CD4-positive, alpha-beta T cell treated with Interferon alpha-2 for 1 hour (primary cell): Measurements from ENCODE around the gene SAMD4A.

Source experiments
- DNase-seq, 2 donors: peaks; one replicate each; pipeline ENCODE4 v3.0.0-alpha.2; 2020 to 2022

The SAMD4A gene

DNA sequence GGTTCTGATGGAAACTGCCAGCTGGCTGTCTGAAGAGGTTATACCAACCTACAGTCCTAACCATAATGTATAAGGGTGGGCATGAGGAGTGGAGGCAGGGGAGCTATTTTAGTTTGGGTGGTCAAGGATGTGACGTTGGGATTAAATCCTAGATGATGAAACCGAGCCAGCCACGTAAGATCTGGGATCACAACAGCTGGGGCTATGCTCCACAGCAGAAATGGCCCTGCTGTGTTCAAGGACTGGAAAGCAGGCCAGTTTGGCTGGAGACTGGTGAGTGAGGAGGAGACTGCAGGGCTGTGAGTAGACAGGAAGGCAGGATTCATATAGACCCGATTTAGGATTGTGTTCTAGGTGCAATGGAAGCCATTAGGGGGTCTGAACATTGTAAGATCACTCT is 66.1 kb downstream of the SAMD4A start:
- no peak for DNase-seq

- no peak for DNase-seq
Observed at GRCh38 chr14:54637270-54638134, 70.6 kb downstream of the SAMD4A start.

GRCh38 chr14:54638135-54638446 is 71.2 kb downstream of the SAMD4A start:
- no peak for DNase-seq

GRCh38 chr14:54639611-54640010 is 72.7 kb downstream of the SAMD4A start:
- DNase-seq = no peak

DNA sequence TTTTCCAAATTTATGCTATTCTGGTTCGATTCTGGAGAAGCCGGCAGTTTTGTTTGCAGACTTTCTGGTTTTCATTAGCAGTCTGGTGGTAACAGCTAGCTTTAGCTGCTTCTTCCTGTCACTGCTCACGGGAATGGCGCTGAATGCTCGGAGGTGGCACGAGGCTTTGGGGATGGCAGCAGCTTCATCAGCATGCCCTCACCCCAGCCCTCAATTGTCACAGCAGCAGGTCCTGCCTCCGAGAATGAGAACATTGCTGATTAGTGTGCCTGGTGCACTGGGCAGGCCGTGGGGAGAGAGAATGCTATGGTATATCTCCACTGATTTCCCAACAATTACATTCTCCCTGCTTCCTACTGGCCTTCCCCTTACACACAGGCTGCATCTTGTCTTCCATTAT is 73.6 kb downstream of the SAMD4A start:
- no peak for DNase-seq

DNA sequence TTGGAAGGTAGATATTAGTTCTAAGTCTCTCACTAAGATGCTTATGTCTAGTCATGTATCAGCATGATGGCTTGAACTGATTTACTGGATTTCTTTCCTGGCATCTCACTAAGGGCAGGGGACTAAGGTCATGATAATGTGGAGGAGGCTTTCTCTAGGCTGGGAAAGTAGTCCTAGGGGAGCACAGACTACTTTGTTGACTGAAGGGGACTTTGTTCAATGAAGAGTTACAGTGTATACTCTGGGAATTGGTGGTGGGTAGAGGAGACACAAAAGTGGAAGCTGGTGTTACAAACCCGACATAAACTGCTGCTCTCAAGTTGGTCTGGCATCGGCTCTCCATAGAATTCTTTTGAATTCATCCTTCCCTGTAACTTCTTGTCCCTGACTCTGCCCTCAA is 75.2 kb downstream of the SAMD4A start:
- DNase-seq = no peak

- peak in 1 of 2 donors; percentile 54 for DNase-seq
Observed at GRCh38 chr14:54642801-54643695, 76.1 kb downstream of the SAMD4A start.

DNA sequence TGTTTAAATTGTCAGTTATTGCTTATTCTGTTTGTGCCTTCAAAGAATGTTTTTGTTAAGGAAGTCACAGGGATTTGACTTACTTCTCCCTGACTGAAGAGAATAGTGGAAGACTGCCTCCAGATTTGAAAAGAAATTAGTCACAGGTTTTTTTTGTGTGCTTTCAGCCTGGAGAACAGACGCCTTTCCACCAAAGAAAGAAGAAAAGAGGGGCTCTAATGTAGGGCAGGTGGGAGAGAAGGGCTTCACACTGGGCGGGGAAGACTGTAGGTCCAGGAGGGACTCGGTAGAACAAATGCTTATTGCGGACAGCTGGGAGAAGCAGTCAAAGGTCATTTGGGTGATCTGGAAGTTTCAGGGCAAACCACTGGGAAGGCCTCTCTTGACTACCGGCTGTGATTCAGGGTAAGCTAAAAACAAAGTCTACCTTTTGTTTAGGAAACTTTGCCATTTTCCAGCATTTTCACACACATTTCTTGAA is 76.8 kb downstream of the SAMD4A start:
- DNase-seq = no peak

DNA sequence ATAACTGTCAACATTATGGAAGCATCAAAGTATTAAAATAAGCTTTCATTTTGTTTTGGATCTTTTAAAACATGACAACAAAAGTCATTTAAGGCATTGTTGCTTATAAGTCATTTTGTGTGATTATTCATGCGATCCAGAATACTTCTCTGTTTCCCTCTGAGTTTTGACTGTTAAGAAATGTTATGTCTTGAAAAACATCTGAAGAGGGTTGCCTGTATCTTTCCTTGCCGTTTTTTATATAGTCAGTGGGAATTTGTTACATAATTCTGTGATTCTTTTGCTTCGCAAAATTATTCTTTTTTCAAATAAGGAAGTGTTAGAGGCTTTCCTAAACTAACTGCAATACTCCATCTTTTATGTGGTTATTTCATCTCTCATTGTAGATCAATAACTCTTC is 78.7 kb downstream of the SAMD4A start:
- DNase-seq = no peak

DNA sequence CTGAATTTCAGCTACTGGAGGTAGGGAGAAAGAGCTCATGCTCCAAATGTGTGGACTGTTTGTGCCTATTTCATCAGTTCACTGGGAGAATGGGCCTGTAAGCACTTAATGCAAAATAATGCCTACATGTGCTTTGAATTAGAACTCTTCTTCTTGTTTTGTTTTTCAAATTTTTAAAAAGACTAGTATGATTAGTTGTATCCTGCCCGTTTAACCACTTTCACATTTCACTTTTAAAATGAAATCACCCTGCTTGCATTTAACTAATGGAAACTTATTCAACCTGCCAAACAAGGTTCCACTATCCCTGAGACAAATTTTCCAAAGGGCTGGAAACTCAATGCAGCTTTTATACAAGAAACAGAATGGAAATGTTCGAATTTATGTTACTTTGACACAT is 79.7 kb downstream of the SAMD4A start:
- DNase-seq = no peak

GRCh38 chr14:54647378-54647777 is 80.5 kb downstream of the SAMD4A start:
- no peak for DNase-seq

GRCh38 chr14:54649056-54649455 is 82.1 kb downstream of the SAMD4A start:
- no peak for DNase-seq

DNA sequence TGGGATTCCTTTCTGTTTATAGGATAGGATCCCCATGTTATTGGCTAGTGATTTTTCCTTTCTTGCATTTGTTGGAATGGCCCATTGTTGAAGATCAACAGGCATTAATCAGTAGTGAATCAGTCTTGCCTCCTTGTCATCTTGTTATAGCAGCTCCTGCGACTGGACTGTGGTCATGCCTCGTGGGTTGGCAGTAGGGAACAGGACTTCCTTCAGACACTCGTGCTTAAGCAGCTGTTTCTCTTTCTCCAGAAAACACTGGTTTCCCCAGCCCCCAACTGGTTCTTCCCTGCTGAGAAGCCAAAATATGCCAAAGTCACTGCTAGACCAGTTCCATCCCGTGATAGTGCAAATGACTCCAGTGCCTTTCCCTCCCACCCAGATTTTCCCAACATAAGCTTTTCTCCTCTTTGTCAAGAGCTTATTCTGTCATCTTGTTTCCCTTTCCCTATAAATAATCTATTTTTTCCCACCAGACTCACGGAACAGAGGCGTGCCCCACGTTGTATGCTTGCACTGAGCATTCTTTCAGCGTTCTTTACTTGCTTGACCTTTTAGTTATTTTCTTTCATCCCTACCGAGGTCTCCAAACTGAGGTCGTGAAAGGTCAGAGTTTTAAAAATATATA is 83.5 kb downstream of the SAMD4A start:
- DNase-seq = no peak

DNA sequence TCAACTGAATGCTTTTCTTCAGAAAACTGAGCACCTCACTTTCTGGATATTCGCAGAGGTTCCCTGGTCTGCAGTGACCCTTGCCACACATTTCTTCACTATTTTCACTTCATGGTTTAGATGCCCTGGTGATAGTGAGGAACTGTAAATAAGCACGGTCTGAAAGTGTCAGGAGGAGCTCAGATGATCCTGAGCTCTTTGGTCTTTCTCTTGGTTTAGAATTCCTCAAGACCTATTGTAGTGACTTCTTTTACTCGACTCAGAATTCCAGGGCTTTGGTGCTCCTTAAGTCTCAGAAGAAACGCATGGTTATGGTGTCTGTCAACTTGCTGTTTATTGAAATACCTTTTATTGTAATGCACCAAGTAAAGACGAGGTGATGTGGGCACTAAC is 84.0 kb downstream of the SAMD4A start:
- DNase-seq = no peak

GRCh38 chr14:54651649-54652048 is 84.7 kb downstream of the SAMD4A start:
- DNase-seq = no peak

- DNase-seq = no peak
Observed at GRCh38 chr14:54652188-54652587, 85.3 kb downstream of the SAMD4A start.

GRCh38 chr14:54652605-54653052 is 85.7 kb downstream of the SAMD4A start:
- DNase-seq = no peak

DNA sequence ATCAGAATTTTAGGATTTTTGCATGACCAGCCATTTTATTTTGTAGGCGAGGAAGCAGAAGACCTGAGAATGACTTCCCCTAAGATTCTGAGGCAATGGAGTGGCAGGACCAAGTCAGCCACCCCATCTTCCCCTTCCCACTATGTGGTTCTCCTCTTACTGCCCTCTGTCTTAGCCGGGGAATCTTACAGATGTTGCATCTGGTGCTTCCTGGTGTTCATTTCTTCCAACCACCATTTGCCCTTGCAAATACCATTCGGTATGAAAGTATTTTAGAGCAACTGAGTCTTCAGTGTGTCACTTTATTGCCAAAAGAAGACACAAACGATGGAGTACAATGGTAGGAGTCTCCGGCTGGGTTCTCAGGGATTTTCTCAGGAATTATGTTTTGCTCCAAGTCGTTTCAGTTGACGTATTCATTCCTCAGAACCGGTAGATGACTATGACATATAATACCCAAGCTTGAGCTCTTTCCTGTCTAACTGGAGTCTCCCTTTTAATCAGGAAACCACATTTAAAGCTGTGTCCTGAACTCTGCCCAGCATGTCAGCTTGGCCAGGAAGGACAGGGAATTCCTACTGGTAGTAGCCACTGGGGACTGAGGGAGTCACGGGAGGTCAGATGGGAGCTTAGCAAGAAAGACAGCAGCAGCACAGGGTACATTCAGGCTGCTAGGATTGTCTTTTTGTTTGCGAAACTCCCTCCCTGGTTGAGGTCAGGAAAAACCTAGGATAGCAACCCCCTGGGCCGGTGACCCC is 87.0 kb downstream of the SAMD4A start:
- no peak for DNase-seq

- DNase-seq = no peak
Observed at GRCh38 chr14:54654605-54655004, 87.7 kb downstream of the SAMD4A start.

- DNase-seq = no peak
Observed at GRCh38 chr14:54658836-54659235, 91.9 kb downstream of the SAMD4A start.

DNA sequence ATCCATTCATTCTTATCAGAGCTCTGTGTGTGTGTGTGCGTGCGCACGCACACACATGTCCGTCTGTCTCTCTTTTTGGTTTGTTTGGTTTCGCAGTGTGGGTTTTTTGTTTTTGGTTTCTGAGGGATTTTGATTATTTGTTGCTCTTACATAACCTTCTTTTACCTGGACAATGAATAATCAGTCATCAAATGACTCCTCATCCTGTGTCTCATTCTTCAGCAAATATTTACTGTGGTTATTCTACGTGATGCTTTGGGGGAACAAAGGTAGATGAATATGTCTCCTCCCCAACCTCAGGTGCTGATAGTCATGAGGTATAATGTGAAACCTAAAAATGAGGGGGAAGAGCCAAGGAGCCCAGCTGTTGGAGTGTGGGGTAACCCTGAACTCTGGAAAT is 92.4 kb downstream of the SAMD4A start:
- no peak for DNase-seq

DNA sequence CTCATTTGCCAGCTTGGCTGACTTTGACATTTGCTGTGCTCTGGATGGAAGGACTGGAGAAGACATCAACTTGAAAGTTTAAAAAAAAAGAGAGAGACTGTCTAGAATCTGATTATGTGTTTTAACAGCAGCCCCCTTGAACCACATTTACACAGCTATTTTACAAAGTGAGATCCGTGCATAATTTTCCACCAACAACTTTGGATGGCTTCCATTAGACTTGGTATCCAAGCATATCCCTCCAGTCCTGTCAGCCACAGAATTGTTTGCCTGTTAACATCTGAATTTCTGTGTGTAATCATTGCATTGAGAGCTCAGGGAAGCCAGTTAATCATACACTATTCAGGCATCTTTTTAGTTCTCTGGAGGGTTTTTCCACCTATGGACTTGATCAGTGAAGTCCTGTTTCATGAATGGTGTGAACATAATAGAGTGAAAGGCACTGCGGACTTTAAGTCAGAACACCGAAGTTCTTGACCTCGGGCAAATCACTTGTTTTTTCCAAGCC is 93.7 kb downstream of the SAMD4A start:
- no peak for DNase-seq
